HG03432 (cell line): ENCODE data around the gene FAHD1.

ENCODE experiments used
- ATAC-seq: cut with Tn5 transposase; IDR thresholded peaks from one replicate; pipeline ENCODE4 v1.9.1; 2021; ENCODE audit warnings: mild to moderate bottlenecking, moderate library complexity; ENCODE audit not compliant: unreplicated experiment

The FAHD1 gene

DNA sequence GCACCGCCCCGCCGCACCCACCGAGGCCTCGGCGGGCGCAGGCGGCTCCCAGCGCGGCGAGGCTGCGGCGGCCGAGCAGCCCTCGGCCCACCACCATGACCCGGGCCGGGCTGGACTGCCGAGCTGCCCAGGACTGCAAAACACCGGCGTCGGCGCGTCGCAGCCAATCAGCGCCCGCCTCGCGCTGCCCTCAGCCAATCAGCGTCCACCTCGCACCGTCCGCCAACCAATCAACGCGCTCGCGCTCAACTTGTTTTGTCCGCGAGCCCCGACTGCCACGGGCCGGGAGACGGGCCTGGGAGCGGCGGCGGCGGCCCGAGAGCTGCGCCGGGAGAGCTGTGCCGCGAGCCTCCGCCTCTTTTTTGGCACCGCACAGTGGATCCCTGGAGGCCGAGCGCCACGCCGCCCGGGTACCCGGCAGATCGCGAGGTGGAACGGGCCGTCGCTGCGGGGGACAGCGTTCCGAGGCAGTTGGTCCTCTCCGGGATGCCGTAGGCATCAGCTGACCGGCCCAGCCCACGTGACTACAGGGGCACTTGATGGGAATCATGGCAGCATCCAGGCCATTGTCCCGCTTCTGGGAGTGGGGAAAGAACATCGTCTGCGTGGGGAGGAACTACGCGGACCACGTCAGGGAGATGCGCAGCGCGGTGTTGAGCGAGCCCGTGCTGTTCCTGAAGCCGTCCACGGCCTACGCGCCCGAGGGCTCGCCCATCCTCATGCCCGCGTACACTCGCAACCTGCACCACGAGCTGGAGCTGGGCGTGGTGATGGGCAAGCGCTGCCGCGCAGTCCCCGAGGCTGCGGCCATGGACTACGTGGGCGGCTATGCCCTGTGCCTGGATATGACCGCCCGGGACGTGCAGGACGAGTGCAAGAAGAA is at the start of gene FAHD1, which contains the start of gene HAGH:
TSS of gene FAHD1 (plus strand) at position 516 of the 883 bp plus-strand sequence. CDS start at position 549, 33 bp downstream.
TSS of gene HAGH (minus strand) at position 135 of the 883 bp plus-strand sequence. CDS start at position 97, 38 bp downstream.
- peak; percentile 80 for ATAC-seq

DNA sequence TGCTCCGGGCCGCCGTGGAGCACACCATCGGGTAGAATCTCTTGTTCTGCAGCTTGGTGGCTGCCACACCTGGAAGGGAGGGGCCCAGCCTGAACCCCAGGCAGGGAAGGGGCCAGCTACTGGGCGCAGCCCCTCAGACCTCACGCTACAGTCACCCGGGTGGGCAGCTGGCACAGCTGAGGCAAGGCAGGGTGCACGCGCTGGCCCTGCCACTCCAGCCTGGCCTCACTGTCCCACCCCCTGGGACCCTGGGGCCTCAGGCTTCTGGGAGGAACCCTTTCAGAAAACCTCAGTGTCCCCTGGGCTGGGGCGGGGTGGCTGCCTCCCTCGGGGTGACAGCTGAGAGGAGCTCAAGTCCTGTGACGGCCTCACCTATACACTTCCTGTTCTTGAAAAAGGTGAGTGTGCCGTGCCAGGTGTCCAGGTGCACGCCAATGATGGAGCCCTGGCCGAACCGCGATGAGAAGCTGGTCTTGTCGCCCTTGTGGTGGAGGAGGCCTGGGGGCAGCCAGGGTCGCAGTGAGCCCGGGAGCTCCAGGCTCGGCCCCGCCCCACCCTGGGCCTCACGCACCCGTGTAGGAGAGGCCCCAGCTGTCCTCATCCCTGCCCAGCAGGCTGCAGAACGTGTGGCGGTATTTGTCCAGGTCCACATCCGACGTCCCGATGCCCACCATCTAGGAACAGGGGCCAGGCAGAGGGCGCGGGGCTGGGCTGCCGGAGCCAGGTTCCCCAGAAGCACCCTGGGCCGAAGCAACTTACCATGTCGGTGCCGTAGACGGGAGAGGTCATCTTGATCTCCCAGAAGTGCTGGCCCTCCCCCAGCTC is 49.4 kb upstream of the FAHD1 start:
- no peak for ATAC-seq

DNA sequence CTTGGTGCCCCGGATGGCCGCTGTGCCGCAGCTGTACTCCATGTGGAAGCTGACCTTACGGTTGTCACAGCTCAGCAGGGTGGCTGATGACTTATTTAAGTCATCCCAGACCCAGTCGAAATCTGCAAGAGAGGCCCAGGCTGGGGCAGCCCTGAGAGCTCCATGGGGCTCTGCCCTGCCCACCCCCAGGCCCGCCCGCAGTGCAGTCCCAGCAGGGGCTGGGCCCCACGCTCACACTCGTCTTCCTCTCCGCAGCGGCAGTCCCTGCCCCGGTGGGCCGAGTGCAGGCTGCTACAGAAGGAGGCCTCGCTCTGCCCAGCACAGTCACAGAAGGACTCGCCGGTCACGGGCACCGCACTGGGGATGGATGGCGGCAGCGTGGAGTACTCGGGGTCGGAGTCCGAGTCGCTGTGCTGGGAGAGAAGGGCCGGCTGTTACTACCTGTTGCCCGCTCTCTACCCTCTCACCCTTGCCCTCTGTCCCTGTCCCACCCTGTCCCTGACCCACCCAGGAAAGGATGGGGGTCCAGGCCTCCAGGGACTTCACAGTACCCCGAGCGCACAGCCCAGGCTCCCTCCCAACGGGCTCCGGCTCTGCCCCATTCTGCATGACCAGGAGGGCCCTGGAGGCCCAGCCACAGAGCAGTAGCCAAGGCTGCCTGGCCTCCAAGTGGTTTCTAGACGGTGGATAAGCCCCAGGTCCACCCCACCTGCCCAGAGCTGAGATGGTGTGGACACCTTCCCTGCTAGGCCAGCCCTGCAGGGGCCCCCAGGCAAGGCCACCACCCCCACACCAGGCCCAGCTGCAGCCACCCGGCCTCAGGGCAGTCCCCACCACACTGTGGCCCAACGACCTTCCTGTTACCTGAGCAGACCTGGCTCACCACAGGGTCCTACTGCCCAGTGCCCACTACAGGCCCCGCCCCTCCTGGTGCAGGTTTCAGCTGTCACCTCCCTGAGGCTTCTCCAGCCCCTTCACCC is 48.5 kb upstream of the FAHD1 start:
- ATAC-seq, result no peak

- no peak for ATAC-seq
These were observed 47.7 kb upstream of the FAHD1 start for GRCh38 chr16:1779234-1779701.

DNA sequence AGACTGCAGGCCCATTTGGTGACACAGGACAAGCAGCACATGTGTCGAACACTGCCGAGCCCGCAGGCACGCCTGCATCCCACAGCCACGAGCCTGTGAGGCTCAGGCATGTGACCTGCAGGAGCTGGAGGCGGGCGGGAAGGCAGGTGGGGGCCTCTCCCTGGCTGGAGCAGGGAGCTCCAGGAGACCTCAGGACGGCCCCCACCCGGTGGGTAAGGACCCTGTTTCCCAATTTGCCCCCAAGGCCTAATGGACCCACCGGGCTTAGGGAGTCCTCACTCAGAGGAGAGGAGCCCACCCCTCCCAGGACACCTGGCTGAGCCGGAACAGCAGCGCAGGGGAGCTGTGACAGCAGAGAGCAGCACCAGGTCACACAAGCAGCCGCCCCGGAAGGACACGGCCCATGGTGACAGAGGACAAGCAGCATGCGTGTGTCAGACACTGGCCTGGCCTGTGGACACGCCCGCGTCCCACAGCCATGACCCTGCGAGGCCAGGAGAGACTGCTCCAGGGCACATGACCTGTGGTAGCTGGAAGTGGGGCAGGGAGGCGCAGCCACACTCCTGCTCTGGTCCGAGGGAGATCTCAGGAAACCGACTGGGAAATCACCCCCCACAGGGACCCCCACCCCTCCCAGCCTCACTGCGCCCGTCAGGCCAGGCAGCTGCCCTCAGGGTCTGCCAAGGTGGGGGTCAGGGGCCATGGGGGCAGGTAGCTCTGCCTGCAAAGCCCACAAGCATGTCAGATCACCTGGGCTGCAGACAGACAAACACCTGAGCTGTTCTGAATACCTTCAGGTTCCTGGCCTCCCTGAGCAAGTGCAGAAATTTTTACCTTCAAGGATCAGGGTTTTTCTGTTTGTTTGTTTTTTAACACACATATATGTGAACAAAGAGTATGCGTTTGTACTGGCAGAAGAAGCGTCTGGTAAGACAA is 47.0 kb upstream of the FAHD1 start:
- ATAC-seq, result no peak

DNA sequence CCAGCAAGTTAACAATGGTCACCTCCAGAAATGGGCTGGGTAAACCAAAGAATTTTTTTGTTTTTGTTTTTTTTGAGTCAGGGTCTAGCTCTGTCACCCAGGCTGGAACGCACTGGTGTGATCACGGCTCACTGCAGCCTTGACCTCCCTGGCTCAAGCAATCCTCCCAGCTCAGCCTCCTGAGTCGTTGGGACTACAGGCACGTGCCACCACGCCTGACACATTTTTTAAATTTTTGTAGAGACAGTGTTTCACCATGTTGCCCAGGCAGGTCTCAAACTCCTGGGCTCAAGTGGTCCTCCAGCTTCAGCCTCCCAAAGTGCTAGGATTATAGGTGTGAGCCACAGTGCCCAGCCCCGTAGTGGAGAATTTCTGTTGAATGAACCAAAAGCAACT is 46.3 kb upstream of the FAHD1 start:
- no peak for ATAC-seq

- no peak for ATAC-seq
These were observed 45.8 kb upstream of the FAHD1 start for GRCh38 chr16:1781254-1781653.

DNA sequence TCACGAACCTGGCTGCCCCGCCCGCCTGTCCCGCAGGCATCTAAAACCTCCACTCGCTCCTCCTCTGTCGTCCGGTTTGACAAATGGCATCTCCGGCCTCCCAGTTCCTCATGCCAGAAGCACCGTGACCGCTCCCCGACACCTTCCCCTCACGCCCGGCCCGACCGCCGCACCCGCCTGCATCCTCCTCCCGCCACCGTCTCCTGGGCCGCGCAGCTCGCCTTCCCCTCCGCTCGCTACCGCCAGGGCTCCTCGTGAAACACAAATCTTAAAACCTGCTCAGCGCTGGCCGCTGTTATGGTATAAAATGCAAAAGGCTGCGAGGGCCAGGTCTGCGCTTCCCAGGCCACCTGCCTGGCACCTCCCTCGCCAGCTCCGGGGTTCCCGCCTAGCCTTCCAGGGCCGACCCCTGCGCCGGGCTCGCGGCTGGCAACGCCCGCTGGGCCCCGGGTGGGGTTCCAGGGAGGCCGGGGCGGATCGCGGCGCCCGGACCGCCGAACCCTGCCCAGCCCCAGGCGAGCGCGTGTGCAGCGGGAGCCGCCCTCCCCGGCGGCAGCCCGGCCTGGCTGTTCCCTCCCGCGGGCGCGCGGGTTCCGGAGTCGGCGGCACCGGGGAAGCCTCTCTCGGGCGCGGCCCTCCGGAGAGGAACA is 45.1 kb upstream of the FAHD1 start:
- peak; percentile 16 for ATAC-seq

DNA sequence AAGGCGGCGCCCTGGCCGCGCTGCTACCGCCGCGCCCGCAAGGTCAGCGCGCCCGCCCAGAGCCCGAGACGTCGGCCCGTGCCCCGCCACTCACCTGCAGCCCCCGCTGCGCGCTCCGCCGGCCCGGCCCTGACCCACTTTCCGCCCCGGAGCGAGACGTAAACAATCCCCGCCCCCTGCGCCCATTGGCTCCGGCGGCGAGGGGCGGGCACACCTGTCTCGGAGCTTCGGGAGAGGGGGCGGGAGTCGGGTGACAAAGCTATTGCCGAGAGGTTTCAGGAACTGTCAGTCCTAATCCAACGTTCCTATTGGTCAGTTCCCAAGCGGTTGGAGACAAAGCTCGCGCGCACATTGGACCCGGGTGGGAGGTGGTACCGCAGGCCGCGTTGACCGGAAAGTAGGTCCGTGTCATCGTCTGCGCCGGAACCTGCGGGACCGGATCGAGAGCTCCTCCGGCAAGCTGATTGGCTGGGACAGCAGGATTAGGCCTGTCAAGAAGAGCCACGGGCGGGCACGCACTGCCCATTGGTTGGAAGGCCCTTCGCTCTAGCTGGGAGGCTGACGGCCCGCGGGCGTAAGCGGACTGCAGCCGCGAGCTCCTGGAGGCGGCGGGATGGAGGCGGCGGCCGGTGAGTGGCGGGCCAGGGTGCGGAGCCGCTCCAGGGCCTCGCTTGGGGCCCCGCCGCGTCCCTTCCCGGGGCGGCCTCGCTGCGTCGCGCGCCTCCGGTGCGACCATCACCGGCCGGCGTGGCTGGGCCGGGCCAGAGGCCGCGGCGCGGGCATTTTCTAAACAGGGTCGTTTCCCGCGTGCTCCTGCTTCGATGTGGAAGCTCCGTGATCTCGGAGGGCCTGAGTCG is 44.4 kb upstream of the FAHD1 start, which contains the start of the genes NUBP2 and SPSB3:
TSS of gene NUBP2 (plus strand) at position 553 of the 857 bp plus-strand sequence. CDS start at position 614, 61 bp downstream.
TSS of gene SPSB3 (minus strand) at position 164 of the 857 bp plus-strand sequence. CDS start 1,088 bp downstream, outside the sequence.
- peak; percentile 78 for ATAC-seq

GRCh38 chr16:1784977-1785845 is 41.8 kb upstream of the FAHD1 start:
- ATAC-seq, result no peak

- no peak for ATAC-seq
These were observed 41.2 kb upstream of the FAHD1 start for GRCh38 chr16:1785846-1786170.

- no peak for ATAC-seq
These were observed 40.6 kb upstream of the FAHD1 start for GRCh38 chr16:1786242-1787055.

DNA sequence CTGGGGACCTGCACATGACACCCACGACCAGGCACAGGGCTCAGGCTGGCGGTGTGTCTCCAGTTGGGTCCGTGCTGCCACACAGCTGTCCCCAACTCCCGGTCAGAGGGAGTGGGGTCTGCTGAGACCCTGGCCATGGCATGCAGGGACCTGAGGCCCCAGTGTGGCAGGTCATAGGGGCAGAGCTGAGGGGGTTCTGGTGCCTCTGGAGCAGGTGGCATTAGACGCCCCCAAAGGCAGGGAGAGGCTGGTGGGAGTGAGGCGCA is 40.0 kb upstream of the FAHD1 start:
- no peak for ATAC-seq

- no peak for ATAC-seq
These were observed 39.5 kb upstream of the FAHD1 start for GRCh38 chr16:1787322-1788094.

DNA sequence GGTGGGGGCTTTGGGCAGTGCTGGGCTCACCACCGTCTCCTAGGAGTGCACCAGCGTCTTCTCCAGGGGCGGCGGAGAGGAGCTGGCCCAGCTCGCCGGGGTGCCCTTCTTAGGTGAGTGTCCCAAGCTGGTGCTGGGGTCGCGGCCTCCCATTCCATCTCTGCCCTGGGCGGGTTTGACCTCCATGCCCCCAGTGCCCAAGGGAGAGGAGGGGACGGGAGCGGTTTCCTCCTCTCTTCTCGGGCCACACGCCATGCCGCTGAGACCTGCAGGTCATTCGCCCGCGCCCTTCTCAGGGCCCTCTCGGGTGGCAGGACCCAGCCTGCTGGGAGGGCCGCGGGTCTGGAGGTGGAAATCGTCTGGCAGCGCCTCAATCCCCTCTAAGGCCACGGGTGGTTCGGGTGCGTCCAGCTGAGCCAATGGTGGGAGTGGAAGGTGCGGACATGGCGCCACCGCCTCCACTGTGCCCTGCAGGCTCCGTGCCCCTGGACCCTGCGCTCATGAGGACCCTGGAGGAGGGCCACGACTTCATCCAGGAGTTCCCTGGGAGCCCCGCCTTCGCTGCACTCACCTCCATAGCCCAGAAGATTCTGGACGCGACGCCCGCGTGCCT is 38.8 kb upstream of the FAHD1 start:
- ATAC-seq, result no peak
